HCT116 (cell line): ENCODE measurements around the gene PRKRIP1. TPM values are rescaled to one million over a fixed set of nuclear protein-coding genes. Genes with fewer than 3 reads are reported as not detected.

Experiments
- ATAC-seq: fragments of 200-7000 bp; cut with Tn5 transposase; 2 replicates; pipeline ENCODE4 v1.9.1; 2020; ENCODE audit warnings: mild to moderate bottlenecking, moderate library complexity
- BruUV-seq: library from RNA; stranded (reverse); fragments of 400-500 nt; replicated peaks from 2 replicates; lab custom pipeline; 2021; lab: Mats Ljungman, UMichigan
- CTCF ChIA-PET: fragments of 300-600 bp; sonication (Branson Sonifier 250); formaldehyde crosslinking; loops from one replicate; lab custom pipeline; 2021; ENCODE audit warnings: antibody characterized with exemption; lab: Charles Lee
- POLR2A ChIA-PET: fragments of 300-600, 350-600 bp; sonication (Branson Sonifier 250); formaldehyde crosslinking; loops from one replicate; lab custom pipeline; 2021; ENCODE audit warnings: antibody characterized with exemption; lab: Charles Lee
- RAD21 ChIA-PET, 2 experiments: fragments of 300-600 bp; sonication (Branson Sonifier 250); formaldehyde crosslinking; loops; one replicate each; lab custom pipeline; 2023; ENCODE audit warnings: low total read pairs in 2 of 2; ENCODE audit not compliant: uncharacterized antibody in 2 of 2, unreplicated experiment in 2 of 2, low non-redundant PET in 1 of 2; lab: Charles Lee
- DNase-seq: peaks from one replicate; pipeline ENCODE4 v3.0.0-alpha.2; 2010; ENCODE audit warnings: low read depth, low spot score
- H2AFZ ChIP-seq: fragments of 200-600 bp; shearing (Covaris generic), sonication (generic); 2 replicates; pipeline ENCODE4 v1.6.1; 2017; ENCODE audit warnings: low read depth, mixed run types, mixed read lengths, antibody characterized with exemption, low read length; ENCODE audit not compliant: poor library complexity, severe bottlenecking
- H3K27ac ChIP-seq: 2 replicates; pipeline ENCODE4 v1.5.1; 2012; ENCODE audit warnings: low read depth, low read length
- H3K27me3 ChIP-seq: fragments of 200-600 bp; sonication (generic); 2 replicates; pipeline ENCODE4 v1.6.1; 2016; ENCODE audit warnings: mixed run types, low read length, mixed read lengths; ENCODE audit not compliant: insufficient read depth
- H3K36me3 ChIP-seq, 2 experiments: fragments of 200-500 bp in 1 of 2; fragments of 200-600 bp in 1 of 2; sonication (Bioruptor generic) in 1 of 2; sonication (generic) in 1 of 2; 2 replicates each; pipeline versions ENCODE4 v1.5.1 to v1.6.1; 2014 to 2016; ENCODE audit warnings: low read length in 2 of 2, inconsistent platforms in 1 of 2, mixed read lengths in 1 of 2, mixed run types in 1 of 2; ENCODE audit not compliant: insufficient read depth in 2 of 2, control insufficient read depth in 1 of 2
- H3K4me1 ChIP-seq, 2 experiments: fragments of 200-600 bp in 1 of 2; sonication (generic) in 1 of 2; 2 replicates each; pipeline versions ENCODE4 v1.5.1 to v1.6.1; 2012 to 2017; ENCODE audit warnings: low read length in 2 of 2, inconsistent platforms in 1 of 2, mild to moderate bottlenecking in 1 of 2, mixed read lengths in 1 of 2, mixed run types in 1 of 2, moderate library complexity in 1 of 2; ENCODE audit not compliant: insufficient read depth in 2 of 2, control insufficient read depth in 1 of 2
- H3K4me2 ChIP-seq: fragments of 200-600 bp; sonication (generic); 2 replicates; pipeline ENCODE4 v1.6.1; 2017; ENCODE audit warnings: mixed run types, low read length, mixed read lengths
- H3K4me3 ChIP-seq, 2 experiments: fragments of 200-600 bp in 1 of 2; sonication (generic) in 1 of 2; replicated peaks in 1 of 2; 2 replicates each; pipeline ENCODE4 v1.5.1; 2011 to 2016; ENCODE audit warnings: low read length in 2 of 2, control low read depth in 1 of 2, low read depth in 1 of 2, mild to moderate bottlenecking in 1 of 2, mixed read lengths in 1 of 2, mixed run types in 1 of 2
- H3K79me2 ChIP-seq: fragments of 200-600 bp; sonication (generic); 2 replicates; pipeline ENCODE4 v1.6.1; 2017; ENCODE audit warnings: mild to moderate bottlenecking, mixed run types, low read length, moderate library complexity, mixed read lengths; ENCODE audit not compliant: insufficient read depth
- H3K9ac ChIP-seq: fragments of 200-600 bp; sonication (generic); 2 replicates; pipeline ENCODE4 v1.6.1; 2016; ENCODE audit warnings: low read length, mixed read lengths
- H3K9me2 ChIP-seq: fragments of 200-600 bp; sonication (generic), shearing (Covaris generic); 2 replicates; pipeline ENCODE4 v1.6.1; 2017; ENCODE audit warnings: mixed run types, mild to moderate bottlenecking, moderate library complexity; ENCODE audit not compliant: insufficient read depth
- H3K9me3 ChIP-seq, 2 experiments: fragments of 200-500 bp in 1 of 2; fragments of 200-600 bp in 1 of 2; sonication (Bioruptor generic) in 1 of 2; sonication (generic) in 1 of 2; 2 replicates each; pipeline ENCODE4 v1.6.1; 2014 to 2017; ENCODE audit warnings: low read length in 2 of 2, mixed read lengths in 2 of 2, inconsistent platforms in 1 of 2, low read depth in 1 of 2, mild to moderate bottlenecking in 1 of 2, mixed run types in 1 of 2, moderate library complexity in 1 of 2; ENCODE audit not compliant: control insufficient read depth in 1 of 2, insufficient read depth in 1 of 2
- H4K20me1 ChIP-seq: fragments of 200-600 bp; sonication (generic), shearing (Covaris generic); 2 replicates; pipeline ENCODE4 v1.6.1; 2017; ENCODE audit warnings: mixed run types, mild to moderate bottlenecking, moderate library complexity; ENCODE audit not compliant: insufficient read depth
- ATF3 ChIP-seq: IDR thresholded peaks from 2 replicates; pipeline ENCODE4 v1.6.1; 2012
- CTCF ChIP-seq, 3 experiments: fragments of 200-600 bp in 1 of 3; sonication (generic) in 1 of 3; IDR thresholded peaks in 2 of 3; conservative IDR thresholded peaks in 1 of 3; 2 replicates each; pipeline ENCODE4 v1.5.1; 2012 to 2017; ENCODE audit warnings: low read depth in 2 of 3, low read length in 2 of 3, antibody characterized with exemption in 1 of 3, borderline replicate concordance in 1 of 3, control low read depth in 1 of 3, mild to moderate bottlenecking in 1 of 3, mixed read lengths in 1 of 3, mixed run types in 1 of 3, moderate library complexity in 1 of 3; ENCODE audit not compliant: insufficient read depth in 1 of 3
- EZH2 ChIP-seq: fragments of 200-600 bp; sonication (generic); IDR thresholded peaks from 2 replicates; pipeline ENCODE4 v1.6.1; 2017; ENCODE audit warnings: antibody characterized with exemption, mixed run types
- FOSL1 ChIP-seq: IDR thresholded peaks from 2 replicates; pipeline ENCODE4 v1.6.1; 2012; ENCODE audit warnings: low read depth
- MAX ChIP-seq: IDR thresholded peaks from 2 replicates; pipeline ENCODE4 v1.6.1; 2012
- POLR2A ChIP-seq: IDR thresholded peaks from 2 replicates; pipeline ENCODE4 v1.7.0; 2011; ENCODE audit warnings: borderline replicate concordance; ENCODE audit not compliant: insufficient read depth, insufficient read length; ENCODE audit errors: extremely low read depth
- POLR2AphosphoS5 ChIP-seq: IDR thresholded peaks from 2 replicates; pipeline ENCODE4 v1.6.1; 2011; ENCODE audit warnings: mild to moderate bottlenecking, low read depth, low read length, moderate library complexity
- RAD21 ChIP-seq: IDR thresholded peaks from 2 replicates; pipeline ENCODE4 v1.6.1; 2012; ENCODE audit warnings: low read depth, mild to moderate bottlenecking
- REST ChIP-seq: IDR thresholded peaks from 2 replicates; pipeline ENCODE4 v1.6.1; 2012; ENCODE audit warnings: low read depth
- SIN3A ChIP-seq: IDR thresholded peaks from 2 replicates; pipeline ENCODE4 v1.6.1; 2012; ENCODE audit warnings: low read depth
- SP1 ChIP-seq: IDR thresholded peaks from 2 replicates; pipeline ENCODE4 v1.6.1; 2012; ENCODE audit warnings: low read depth
- SRF ChIP-seq: IDR thresholded peaks from 2 replicates; pipeline ENCODE4 v1.6.1; 2012; ENCODE audit warnings: low read depth
- TCF7L2 ChIP-seq: IDR thresholded peaks from 2 replicates; pipeline ENCODE4 v1.7.0; 2011; ENCODE audit warnings: borderline replicate concordance, inconsistent platforms; ENCODE audit not compliant: insufficient read depth, insufficient read length; ENCODE audit errors: extremely low read depth
- YY1 ChIP-seq: IDR thresholded peaks from 2 replicates; pipeline ENCODE4 v1.6.1; 2011; ENCODE audit warnings: low read length, low read depth, moderate library complexity, mild to moderate bottlenecking; ENCODE audit not compliant: insufficient replicate concordance; ENCODE audit errors: extremely low read depth
- ZBTB33 ChIP-seq: IDR thresholded peaks from 2 replicates; pipeline ENCODE4 v1.6.1; 2011; ENCODE audit warnings: mild to moderate bottlenecking, low read length, moderate library complexity; ENCODE audit not compliant: insufficient replicate concordance; ENCODE audit errors: extremely low read depth
- ZNF274 ChIP-seq: fragments of 200-500 bp; sonication (Bioruptor generic); IDR thresholded peaks from 2 replicates; pipeline ENCODE4 v1.6.1; 2014; ENCODE audit warnings: mild to moderate bottlenecking, low read depth, low read length, inconsistent platforms
- intact Hi-C: fragments of 100-400 bp; cut with micrococcal nuclease; formaldehyde crosslinking; loops from 2 replicates; pipeline ENCODE4 v1.10.0; 2022
- total RNA-seq: library from RNA; stranded (reverse); gene quantifications from one replicate; pipeline ENCODE4 v1.2.1, GENCODE V29; 2021; ENCODE audit not compliant: unreplicated experiment

PRKRIP1 gene
- total RNA-seq, 1 experiment from 2014 or later: 23.0 TPM

- H3K4me3 ChIP-seq: no peak overlapping the region
- no peaks in the 10 kb centered on the region for H3K27me3 ChIP-seq
- no peaks in the 10 kb centered on the region for H3K9me3 ChIP-seq
- ATAC-seq (no peak), DNase-seq (no peak)
- peaks cover 21 to 23% of the 10 kb centered on the region in 2 experiments for H3K4me1 ChIP-seq
- peak overlapping the region; percentile 73 for H3K4me2 ChIP-seq
- H3K9ac ChIP-seq: 0 out of 2 replicates have a peak overlapping the region, but pooled peaks have one; percentile 32
- RAD21 ChIA-PET: interaction anchor here in 1 of 2 experiments (1.8 kb wide), 1 partner anchor 17 kb away, joined by 5 read pairs; no protein-coding TSS in a partner anchor
- CTCF ChIA-PET: no interaction called here
- peak overlapping the region; percentile 68 for H3K27ac ChIP-seq
- no TSS peak for BruUV-seq
- H3K79me2 ChIP-seq: peaks cover 10% of the 10 kb centered on the region; the same call in 1 of the 2 replicates
- H2AFZ ChIP-seq: no peak overlapping the region
- POLR2A ChIA-PET: no interaction called here
- H3K36me3 ChIP-seq: peaks cover 0 to 4% of the 10 kb centered on the region in 2 experiments; a peak in 3 of 4 replicates
- intact Hi-C loops: loop anchor here (2.0 kb wide), 1 partner anchor 17 kb away; no protein-coding TSS in a partner anchor
- no peaks in the 10 kb centered on the region for H3K9me2 ChIP-seq
- TF ChIP-seq SP1 (no peak), POLR2AphosphoS5 (no peak), RAD21 (no peak), EZH2 (no peak), YY1 (no peak), FOSL1 (no peak), TCF7L2 (no peak), ZNF274 (no peak), REST (no peak), CTCF (IDR thresholded peaks at IDR 0.05 in 2 of 3, conservative IDR thresholded peaks at IDR 0.05 in 1 of 3; ENCODE audit: borderline replicate concordance in 1 of 3, insufficient read depth in 1 of 3, low read depth in 2 of 3, low read length in 2 of 3) (no peak), SRF (no peak), ZBTB33 (no peak), SIN3A (no peak), POLR2A (no peak), ATF3 (no peak), MAX (no peak)
- H4K20me1 ChIP-seq: no peaks in the 10 kb centered on the region
These were observed 61.3 kb downstream of the PRKRIP1 start for GRCh38 chr7:102457352-102457924.
